Right lung (tissue), 10 donors: Measurements from ENCODE around the gene DACT3. TPM values are rescaled to one million over a fixed set of nuclear protein-coding genes. Genes with fewer than 3 reads are reported as not detected.

Experiments used
- DNase-seq, 2 donors: peaks; one replicate each; pipeline ENCODE4 v3.0.0-alpha.2; 2013
- long read RNA-seq, 8 donors: transcript quantifications; one replicate each; lab custom pipeline, GENCODE V29; 2026
- polyA plus RNA-seq, 5 donors: library from polyadenylated mRNA; unstranded; fragments of 120-200 nt; gene quantifications; one replicate each; pipeline versions ENCODE4 v1.2.1 to v1.2.3, GENCODE V29; 2013; ENCODE audit warnings: inconsistent platforms in 1 of 5, low replicate concordance in 1 of 5; ENCODE audit not compliant: insufficient read length in 5 of 5, insufficient read depth in 1 of 5

Gene DACT3, protein sequence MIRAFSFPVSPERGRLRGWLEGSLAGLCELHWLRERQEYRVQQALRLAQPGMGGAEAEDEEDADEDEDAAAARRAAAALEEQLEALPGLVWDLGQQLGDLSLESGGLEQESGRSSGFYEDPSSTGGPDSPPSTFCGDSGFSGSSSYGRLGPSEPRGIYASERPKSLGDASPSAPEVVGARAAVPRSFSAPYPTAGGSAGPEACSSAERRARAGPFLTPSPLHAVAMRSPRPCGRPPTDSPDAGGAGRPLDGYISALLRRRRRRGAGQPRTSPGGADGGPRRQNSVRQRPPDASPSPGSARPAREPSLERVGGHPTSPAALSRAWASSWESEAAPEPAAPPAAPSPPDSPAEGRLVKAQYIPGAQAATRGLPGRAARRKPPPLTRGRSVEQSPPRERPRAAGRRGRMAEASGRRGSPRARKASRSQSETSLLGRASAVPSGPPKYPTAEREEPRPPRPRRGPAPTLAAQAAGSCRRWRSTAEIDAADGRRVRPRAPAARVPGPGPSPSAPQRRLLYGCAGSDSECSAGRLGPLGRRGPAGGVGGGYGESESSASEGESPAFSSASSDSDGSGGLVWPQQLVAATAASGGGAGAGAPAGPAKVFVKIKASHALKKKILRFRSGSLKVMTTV
- polyA plus RNA-seq, result 10 to 100 TPM; 40.7 to 56.2 (median 45.9) TPM
- long read RNA-seq, donor 1, transcript DACT3-202 (4 exons, 2,834 nt), result major isoform, 12 of 14 reads
- long read RNA-seq, donor 1, partial matches to known transcripts, result 0 of 14 reads
- long read RNA-seq, donor 1, other reads (novel, unspliced or antisense), result 0 of 14 reads
- long read RNA-seq, donor 2, transcript DACT3-202 (4 exons, 2,834 nt), result major isoform, 9 of 10 reads
- long read RNA-seq, donor 2, partial matches to known transcripts, result 0 of 10 reads
- long read RNA-seq, donor 2, other reads (novel, unspliced or antisense), result 0 of 10 reads
- long read RNA-seq, donor 3, transcript DACT3-202 (4 exons, 2,834 nt), result major isoform, 10 of 14 reads
- long read RNA-seq, donor 3, partial matches to known transcripts, result 0 of 14 reads
- long read RNA-seq, donor 3, other reads (novel, unspliced or antisense), result 0 of 14 reads
- long read RNA-seq, donor 4, transcript DACT3-202 (4 exons, 2,834 nt), result major isoform, 6 of 9 reads
- long read RNA-seq, donor 4, partial matches to known transcripts, result 0 of 9 reads
- long read RNA-seq, donor 4, other reads (novel, unspliced or antisense), result 0 of 9 reads
- long read RNA-seq, donor 5, transcript DACT3-202 (4 exons, 2,834 nt), result major isoform, 16 of 20 reads
- long read RNA-seq, donor 5, partial matches to known transcripts, result 0 of 20 reads
- long read RNA-seq, donor 5, other reads (novel, unspliced or antisense), result 0 of 20 reads
- long read RNA-seq, donor 6, transcript DACT3-202 (4 exons, 2,834 nt), result major isoform, 11 of 13 reads
- long read RNA-seq, donor 6, partial matches to known transcripts, result 0 of 13 reads
- long read RNA-seq, donor 6, other reads (novel, unspliced or antisense), result 0 of 13 reads
- long read RNA-seq, donor 7, transcript DACT3-202 (4 exons, 2,834 nt), result major isoform, 23 of 25 reads
- long read RNA-seq, donor 7, partial matches to known transcripts, result 0 of 25 reads
- long read RNA-seq, donor 7, other reads (novel, unspliced or antisense), result 0 of 25 reads
- long read RNA-seq, donor 8, partial matches to known transcripts, result 0 of 3 reads
- long read RNA-seq, donor 8, other reads (novel, unspliced or antisense), result 0 of 3 reads

DNA sequence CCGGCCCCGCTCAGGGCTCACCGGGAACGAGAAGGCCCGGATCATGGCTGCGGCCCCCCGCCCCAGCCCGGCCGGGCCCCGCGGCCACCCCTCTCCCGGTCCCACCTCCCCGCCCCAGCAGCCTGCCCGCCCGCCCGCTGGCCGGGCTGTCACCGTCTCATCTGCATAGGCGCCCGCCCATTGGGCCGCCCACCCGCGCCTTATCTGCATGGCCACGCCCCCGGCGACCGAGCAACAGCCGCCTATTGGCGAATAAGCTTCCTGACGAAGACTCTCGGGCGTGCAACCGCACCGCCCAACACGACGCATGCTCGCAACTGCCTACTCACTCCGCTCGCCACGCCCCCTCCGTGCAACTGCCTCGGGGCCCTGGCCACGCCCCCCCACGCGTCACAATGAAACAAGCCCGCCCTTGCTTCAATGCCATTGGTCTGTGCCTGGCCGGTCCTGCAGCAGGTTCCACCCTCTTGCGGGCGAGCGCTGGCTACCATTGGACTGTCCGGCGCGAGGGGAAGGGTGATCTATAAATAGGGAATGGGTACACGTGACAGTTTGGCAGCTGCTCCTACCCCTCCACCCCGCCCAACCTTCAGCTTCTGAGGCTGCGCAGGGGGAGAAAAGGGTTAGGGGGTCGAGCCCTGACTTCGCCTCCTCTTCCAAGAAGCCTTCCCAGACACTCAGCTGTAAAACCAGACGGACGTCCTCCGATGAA lies at the start of gene DACT3:
TSS of gene DACT3 (minus strand) at position 163 of the 712 bp plus-strand sequence. CDS start at position 45, 118 bp downstream.
- DNase-seq, result peak; percentile 100

DNA sequence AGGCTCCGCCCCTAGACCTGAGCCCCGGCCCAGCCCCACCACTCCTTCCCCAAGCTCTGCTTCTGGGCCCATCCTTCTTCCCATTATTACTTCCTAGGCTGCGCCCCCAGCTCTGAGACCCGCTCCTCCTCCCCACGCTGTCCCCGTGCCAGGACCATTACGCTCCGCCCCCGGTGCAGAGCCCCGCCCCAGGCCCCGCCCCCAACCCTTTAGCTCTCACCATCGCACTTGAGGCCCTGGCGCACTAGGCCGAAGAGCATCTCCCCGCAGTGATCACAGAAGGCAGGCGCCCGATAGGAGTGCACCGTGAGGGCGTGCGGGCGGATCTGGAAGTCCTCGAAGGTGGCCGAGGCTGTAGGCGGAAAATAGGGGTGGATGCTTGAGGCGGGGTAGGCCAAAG lies 49.7 kb upstream of the DACT3 start:
- DNase-seq, result no peak

DNA sequence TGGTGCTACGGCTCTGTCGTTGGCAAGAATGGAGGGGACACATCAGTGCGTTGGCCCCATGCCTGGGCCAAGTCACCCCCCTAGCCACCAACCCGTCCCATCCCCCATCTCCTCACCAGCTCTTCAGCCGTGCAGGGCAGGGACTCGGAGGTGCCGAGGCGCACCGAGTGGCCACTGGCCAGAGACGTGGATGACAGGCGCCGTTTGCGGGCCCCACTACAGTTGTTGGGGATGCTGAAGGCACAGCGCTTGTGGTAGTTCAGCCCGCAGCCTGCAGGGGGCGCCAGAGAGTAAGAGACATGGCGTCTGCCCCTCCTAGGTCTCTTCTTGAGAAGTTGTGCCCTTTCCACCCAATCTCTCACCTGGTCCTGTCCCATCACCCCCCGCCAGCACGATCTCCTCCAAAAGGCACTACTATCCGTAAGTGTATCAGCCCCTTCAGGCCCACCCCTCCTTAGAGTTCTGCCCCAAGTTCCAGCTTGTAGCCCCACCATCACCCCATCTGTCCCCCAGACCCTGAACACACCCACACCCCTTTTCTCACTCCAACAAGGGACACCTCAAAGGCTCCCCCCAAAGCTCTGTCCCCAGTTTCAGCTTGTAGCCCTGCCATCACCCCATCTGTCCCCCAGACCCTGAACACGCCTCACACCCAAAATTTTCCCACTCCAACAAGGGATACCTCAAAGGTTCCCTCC lies 43.5 kb upstream of the DACT3 start:
- peak in 1 of 2 donors; percentile 32 for DNase-seq

DNA sequence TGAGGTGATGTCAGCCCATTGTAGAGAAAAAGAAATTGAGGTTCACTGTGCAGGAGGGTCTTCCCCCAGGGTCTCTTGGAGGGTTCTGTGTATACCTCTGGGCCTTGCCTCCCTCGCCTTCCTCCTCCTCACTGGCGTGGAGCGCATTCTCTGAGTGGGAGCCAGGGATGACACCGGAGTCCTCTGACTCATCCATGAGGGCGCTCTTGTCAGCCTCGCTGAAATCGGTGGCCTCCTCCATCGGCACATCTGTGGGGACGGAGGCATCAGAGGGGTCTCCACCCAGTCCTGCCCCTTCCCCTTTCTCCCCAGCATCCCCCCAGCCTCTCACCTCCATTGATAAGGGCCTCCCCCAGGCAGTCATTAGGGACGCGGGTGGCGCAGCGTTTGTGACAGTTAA lies 39.7 kb upstream of the DACT3 start:
- no peak for DNase-seq

DNA sequence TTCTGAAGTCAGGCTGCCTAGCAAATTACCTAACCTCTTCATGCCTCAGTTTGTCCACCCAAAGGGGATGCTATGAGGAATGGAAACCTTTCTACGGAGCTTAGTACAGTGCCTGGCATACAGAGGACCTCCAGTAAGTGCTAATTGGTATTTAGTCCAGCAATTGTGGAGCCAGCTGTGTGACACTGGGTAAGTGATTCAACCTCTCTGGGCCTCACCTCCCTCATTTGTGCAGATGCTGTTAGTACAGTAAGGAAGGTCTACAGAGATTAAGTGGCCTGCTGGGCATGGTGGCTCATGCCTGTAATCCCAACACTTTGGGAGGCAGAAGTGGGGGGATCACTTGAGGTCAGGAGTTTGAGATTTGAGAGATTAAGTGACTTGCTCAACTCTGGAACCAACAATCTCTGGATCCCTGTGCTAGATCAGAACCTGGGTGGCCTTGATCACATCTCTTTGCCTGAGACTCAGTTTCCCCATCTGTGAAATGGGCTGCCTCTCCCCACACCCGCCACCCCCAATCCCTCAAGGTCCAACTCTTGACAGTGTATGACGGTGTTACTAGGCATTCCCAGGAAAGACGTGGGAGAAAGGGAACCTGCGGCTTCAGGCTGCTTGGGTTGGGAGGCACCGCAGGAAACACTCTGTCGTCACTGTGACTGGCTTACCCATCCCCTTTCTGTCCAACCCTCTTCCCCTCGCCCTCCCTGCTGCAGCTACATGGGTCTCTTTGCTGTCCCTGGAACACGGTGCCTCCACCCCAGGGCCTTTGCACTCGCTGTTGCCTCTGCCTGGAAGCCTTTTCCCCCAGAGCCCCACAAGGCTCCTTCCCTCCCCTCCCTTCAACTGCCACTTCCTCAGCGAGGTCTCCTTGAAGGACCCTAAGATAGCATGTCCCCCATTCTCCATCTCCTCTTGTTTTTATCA lies 37.7 kb upstream of the DACT3 start:
- DNase-seq, result no peak

DNA sequence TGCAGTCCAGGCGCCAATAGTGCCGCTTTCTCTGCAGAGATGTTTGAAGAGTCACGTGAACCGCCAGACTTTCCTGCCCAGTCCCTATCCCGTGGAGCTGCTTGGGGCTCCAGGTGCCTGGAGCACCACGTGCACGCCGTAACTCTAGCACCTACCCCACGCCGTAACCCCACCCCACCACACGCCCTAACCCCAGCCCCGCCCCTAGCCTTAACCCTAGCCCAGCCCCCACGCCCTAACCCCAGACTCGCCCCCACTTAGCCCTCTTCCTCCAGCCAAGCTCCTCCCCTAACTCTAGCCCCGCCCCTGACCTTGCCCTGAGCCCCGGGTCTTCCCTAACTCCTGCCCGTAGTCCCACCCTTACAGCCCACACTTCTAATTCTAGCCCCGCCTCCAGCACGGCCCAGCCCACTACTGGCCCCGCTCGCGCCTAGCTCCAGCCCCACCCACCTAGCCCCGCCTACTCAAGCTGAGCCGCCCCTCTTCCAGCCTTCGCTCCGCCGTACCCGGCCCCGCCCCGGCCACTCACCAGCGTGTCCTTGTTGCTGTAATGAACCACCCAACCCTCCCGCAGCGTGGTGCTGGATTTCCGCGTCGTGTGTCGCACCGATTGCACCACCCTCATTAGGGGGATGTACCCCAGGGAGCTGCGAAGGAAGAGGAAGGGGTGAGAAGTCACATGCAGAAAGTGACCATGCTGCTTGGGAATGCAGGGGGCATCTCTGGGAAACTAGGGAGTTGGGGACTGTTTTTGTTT lies 36.4 kb upstream of the DACT3 start:
- peak; percentile 71 for DNase-seq

DNA sequence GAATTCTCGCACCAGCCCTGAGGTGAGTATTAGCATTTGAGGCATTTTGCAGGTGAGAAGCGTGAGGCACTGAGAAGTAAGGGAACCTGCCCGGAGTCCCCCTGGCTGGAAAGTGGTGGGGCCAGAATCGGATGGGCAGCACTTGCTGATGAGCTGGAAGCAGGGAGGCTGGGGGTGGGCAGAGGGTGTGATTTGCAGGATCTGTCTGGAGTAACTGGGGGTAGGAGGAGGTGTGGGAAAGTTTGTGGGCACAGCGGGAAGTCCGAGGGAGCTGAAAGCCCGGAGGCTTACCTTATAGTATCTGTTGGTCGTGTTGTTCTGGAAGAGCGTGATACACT lies 35.9 kb upstream of the DACT3 start:
- no peak for DNase-seq

DNA sequence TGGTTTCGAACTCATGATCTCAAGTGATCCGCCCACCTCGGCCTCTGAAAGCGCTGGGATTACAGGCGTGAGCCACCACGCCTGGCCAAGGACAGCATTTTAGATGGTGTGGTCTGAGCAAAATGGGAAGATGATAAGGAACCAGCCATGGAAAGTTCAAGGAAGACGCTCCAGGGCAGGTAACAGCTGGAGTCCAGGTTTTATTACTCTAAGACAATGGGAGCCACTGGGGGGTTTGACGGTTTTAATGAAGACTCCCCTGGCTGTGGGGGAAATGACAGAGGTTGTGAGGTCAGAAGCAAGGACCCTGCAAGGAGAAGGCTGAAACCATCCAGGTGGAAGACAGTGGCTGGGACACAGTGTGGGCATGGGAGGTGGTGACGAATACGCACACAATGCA lies 35.1 kb upstream of the DACT3 start:
- DNase-seq, result no peak

DNA sequence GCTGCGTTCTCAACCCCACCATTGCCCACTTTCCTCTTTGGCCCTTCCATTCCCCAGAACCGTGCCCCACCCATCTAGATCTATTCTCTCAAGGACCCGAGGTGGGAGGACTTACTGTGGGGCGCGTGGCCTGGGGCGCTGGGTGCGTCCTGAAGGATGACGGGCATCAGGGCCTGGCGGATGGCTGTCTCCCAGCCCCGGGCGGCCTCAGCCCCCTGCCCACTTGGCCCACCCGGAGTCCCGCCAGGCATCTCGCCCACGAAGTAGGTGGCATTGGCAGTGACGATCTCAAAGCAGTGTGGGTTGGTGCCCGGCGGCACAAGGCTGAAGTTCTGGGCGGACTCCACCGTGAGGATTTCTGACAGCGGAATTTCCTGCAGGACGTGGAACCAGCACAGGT lies 32.8 kb upstream of the DACT3 start:
- no peak for DNase-seq

DNA sequence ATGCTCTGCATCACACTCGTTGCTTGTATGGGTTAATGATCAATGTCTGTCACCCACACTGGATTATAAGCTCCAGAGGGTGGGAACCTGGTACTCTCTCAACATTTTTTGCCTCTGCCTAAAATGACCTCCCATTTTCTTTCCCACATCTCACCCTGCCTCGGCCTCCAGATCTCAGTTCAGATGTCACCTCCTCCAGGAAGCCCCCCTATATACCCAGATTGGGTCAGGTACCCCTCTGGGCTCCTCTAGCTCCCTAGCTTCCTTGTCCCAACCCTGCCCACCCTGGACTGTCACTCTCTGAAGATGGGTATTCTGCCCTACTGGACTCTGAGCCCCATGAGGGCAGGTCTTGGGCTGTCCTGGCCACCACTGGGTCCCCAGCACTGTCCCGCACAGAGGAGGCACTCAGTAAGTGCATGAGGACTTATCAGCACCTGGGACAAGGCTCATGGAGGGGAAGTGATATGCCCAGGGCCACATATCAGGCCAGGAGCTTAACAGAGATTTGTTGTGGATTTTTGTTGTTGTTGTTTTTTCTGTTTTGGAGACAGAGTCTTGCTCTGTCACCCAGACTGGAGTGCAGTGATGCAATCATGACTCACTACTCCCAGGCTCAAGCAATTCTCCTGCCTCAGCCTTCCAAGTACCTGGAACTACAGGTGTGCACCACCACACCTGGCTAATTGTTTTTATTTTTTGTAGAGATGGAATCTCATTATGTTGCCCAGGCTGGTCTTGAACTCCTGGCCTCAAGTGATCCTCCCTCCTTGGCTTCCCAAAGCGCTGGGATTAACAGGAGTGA lies 32.1 kb upstream of the DACT3 start:
- DNase-seq, result no peak

DNA sequence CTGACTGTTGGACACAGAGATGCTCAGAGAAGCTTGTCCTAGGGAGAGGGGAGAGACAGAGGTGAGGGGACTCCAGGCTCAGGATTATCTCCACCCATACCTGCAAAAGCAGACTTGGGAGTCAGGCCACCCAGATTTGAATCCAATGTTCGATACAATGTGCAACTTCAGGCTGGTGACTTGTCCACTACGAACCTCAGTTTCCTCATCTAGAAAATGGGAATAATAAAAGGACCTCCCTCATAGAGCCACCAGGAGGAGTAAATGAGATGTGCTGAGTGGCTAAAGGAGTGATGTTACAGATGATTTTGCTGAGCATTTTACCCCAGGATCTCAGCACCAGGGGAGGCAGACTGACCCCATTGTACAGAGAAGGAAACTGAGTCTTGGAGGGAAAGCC lies 31.0 kb upstream of the DACT3 start:
- no peak for DNase-seq

DNA sequence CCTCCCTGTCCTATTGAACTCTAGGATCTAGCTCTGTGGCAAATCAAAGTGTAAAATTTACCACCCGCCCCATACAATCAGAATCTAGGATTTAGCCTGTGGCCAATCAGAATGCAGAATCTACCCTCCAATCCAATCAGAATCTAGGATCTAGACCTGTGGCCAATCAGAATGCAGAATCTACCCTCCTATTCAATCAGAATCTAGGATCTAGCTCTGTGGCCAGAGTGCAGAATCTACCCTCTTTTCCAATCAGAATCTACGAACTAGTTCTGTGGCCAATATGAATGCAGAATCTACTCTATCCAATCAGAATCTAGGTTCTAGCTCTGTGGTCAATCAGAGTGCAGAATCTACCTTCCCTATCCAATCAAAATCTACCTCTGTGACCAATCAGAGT lies 30.1 kb upstream of the DACT3 start:
- no peak for DNase-seq

DNA sequence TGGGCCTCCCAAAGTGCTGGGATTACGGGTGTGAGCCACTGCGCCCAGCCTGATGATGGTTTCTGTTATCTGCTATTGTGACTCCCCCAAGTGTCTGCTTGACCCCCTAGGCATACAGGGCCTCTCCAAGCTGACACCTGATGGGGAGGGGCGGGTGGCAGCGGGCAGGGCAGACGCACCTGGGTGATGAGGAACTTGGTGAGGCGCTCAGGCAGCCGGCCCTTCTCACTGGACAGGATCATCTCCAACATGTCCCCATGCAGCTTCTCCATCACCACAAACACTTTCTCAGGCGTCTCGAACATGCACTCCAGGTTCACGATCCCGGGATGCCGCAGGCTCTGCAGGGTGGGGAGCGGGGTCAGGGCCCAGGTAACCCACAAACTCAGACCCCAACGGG lies 28.4 kb upstream of the DACT3 start:
- DNase-seq, result no peak

DNA sequence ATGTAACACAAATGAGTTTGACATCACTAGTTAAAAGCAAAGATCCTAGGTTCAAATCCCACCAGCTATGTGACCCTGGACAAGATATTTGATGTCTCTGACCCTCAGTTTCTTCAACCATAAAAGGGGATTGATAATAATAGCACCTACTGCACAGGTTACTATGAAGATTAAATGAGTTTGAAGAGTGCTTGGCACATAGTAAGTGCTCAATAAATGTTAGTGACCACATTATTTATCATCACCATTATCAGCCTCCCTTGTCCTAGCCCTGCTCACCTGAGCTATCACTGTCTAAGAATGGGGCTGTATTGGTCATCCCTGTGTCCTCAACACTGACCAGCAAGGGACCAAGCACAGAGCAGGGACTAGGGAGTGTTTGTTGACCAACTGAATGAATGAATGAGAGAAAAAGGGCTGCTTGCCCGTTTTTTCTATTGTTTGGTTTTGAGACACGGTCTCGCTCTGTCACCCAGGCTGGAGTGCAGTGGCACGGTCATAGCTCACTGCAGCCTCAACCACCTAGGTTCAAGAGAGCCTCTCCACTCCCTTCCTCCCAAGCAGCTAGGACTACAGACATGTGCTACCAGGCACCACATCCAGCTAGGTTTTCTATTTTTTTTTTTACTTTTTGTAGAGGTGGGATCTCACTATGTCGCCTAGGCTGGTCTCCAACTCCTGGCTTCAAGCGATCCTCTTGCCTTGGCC lies 26.6 kb upstream of the DACT3 start:
- no peak for DNase-seq

DNA sequence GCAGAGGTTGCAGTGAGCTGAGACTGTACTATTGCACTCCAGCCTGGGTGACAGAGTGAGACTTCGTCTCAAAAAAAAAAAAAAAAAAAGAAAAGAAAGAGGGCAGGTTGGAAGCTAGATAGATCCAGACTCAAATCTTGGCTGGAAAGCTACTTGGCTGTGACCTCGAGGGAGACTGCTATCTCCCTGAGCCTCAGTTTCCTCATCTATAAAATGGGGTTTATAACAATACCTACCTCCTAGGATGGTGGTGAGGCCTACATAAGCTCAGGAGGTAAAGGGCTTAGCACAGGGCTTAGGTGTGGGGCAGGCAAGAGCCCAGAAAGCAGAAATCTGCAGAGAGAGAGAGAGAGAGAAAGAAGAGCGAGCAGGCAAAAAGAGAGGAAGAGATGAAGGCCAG lies 24.2 kb upstream of the DACT3 start:
- no peak for DNase-seq

DNA sequence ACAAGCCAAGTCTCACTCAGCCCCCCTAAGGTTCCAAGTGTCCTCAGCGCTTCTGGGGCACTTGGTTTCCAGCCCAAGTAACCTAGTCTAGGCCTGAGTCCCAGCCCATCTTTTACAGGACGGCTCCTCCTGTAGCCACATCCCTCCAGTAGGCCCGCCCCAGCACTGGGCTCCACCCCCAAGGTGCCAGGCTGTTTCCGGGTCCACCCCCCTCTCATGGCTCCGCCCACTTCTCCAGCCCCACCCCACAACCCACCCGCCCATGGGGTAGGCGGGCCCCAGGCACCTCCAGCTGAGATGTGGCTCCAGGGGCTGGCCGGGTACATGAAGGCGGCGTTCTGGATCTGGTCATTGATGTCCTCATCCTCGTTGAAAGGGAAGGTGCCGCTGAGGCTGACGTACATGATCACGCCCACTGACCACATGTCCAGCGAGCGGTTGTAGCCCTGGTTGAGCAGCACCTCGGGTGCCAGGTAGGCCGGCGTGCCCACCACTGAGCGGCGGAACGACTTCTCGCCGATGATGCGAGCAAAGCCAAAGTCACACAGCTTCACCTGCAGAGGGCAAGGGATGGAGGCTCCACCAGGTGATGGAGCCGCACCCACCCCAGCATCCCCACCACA lies 17.2 kb upstream of the DACT3 start:
- no peak for DNase-seq
